ENCODE data around the gene ORM1. TPM values are rescaled to one million over a fixed set of nuclear protein-coding genes. Genes with fewer than 3 reads are reported as not detected.
A peak's percentile ranks its signal among the peaks of the same experiment; 100 is the strongest.
"Not testable (repeated sequence)": the region's sequence is repeated elsewhere in the genome, so short reads cannot be mapped to it uniquely, and the experiment has no call there.

ORM1 gene
- total RNA-seq, 1 experiment from 2014 or later: 4.4 TPM

- Histone ChIP-seq H2AK5ac (ENCODE audit: insufficient read length, low read length) (no peak overlapping the region), H3K23me2 (ENCODE audit: insufficient read length, low read depth, low read length, poor library complexity, severe bottlenecking) (no peaks in the 10 kb centered on the region), H3T11ph (ENCODE audit: low read length) (no peak overlapping the region), H2BK5ac (ENCODE audit: insufficient read length, low read length) (no peak overlapping the region), H3K23ac (ENCODE audit: insufficient read length, low read depth, low read length) (no peak overlapping the region), H3K4ac (ENCODE audit: low read depth, low read length) (no peak overlapping the region), H4K91ac (ENCODE audit: insufficient read length, low read depth, low read length) (no peak overlapping the region), H4K5ac (ENCODE audit: insufficient read length, low read depth, low read length) (no peak overlapping the region), H3K27ac (ENCODE audit: insufficient read length, low read depth, low read length) (no peak overlapping the region), H3K14ac (ENCODE audit: insufficient read depth, low read length) (no peak overlapping the region; the same call in 1 of the 2 replicates), H3K79me2 (ENCODE audit: insufficient read depth, low read length) (no peaks in the 10 kb centered on the region), H2BK12ac (ENCODE audit: insufficient read length, low read depth, low read length) (no peak overlapping the region), H2AFZ (ENCODE audit: low read length) (no peak overlapping the region), H2BK120ac (ENCODE audit: low read depth, low read length, poor library complexity, severe bottlenecking) (no peak overlapping the region), H4K20me1 (ENCODE audit: control insufficient read depth, insufficient read depth, insufficient read length) (no peaks in the 10 kb centered on the region), H3K9me3 (ENCODE audit: control insufficient read depth, low read depth, low read length) (no peaks in the 10 kb centered on the region), H2BK20ac (ENCODE audit: low read depth, low read length, poor library complexity, severe bottlenecking) (no peak overlapping the region), H4K8ac (replicated peaks; ENCODE audit: insufficient read length, low read depth, low read length) (no peak overlapping the region), H3K9ac (ENCODE audit: extremely low read depth, insufficient read length, low read length) (no peak overlapping the region), H3K4me1 (ENCODE audit: insufficient read depth, low read length) (no peaks in the 10 kb centered on the region), H3K79me1 (ENCODE audit: insufficient read depth, low read depth, low read length, poor library complexity, severe bottlenecking) (no peaks in the 10 kb centered on the region), H3K27me3 (ENCODE audit: insufficient read depth, low read length) (no peaks in the 10 kb centered on the region), H3K4me2 (ENCODE audit: insufficient read depth, insufficient read length, low read length) (no peak overlapping the region), H2BK15ac (ENCODE audit: low read depth, low read length) (no peak overlapping the region), H3K18ac (ENCODE audit: insufficient read length, low read depth, low read length) (no peak overlapping the region), H3K56ac (ENCODE audit: insufficient read length, low read depth, low read length) (no peak overlapping the region)
- TF ChIP-seq CTCF (conservative IDR thresholded peaks at IDR 0.05): no peak
- no CpG with 5 or more reads among the region's 8 CpGs for WGBS (ENCODE audit: extremely low coverage, insufficient read length, low lambda C conversion rate)
- Mint-ChIP-seq H3K27ac (no peak overlapping the region), H3K4me3 (no peak overlapping the region), H3K36me3 (ENCODE audit: insufficient read depth in 1 of 3, low read depth in 3 of 3) (no peaks in the 10 kb centered on the region), H3K9me3 (no peaks in the 10 kb centered on the region), H3K27me3 (ENCODE audit: low read depth) (no peaks in the 10 kb centered on the region), H3K4me1 (no peaks in the 10 kb centered on the region)
- peak; percentile 47 for DNase-seq
Measured at GRCh38 chr9:114324492-114324891, 1.6 kb downstream of the ORM1 start.

- H2BK12ac ChIP-seq (ENCODE audit: insufficient read length, low read depth, low read length); H3K79me2 ChIP-seq (ENCODE audit: insufficient read depth, low read length); H3K4me3 Mint-ChIP-seq; H3K9me3 ChIP-seq (ENCODE audit: control insufficient read depth, low read depth, low read length); H3K9ac ChIP-seq (ENCODE audit: extremely low read depth, insufficient read length, low read length); H3K27ac ChIP-seq (ENCODE audit: insufficient read length, low read depth, low read length); H3K36me3 Mint-ChIP-seq (ENCODE audit: insufficient read depth in 1 of 3, low read depth in 3 of 3); H3K56ac ChIP-seq (ENCODE audit: insufficient read length, low read depth, low read length); H4K20me1 ChIP-seq (ENCODE audit: control insufficient read depth, insufficient read depth, insufficient read length); H2BK15ac ChIP-seq (ENCODE audit: low read depth, low read length); H3K4me2 ChIP-seq (ENCODE audit: insufficient read depth, insufficient read length, low read length); H2BK20ac ChIP-seq (ENCODE audit: low read depth, low read length, poor library complexity, severe bottlenecking); H4K8ac ChIP-seq (replicated peaks; ENCODE audit: insufficient read length, low read depth, low read length); H3K18ac ChIP-seq (ENCODE audit: insufficient read length, low read depth, low read length); H3K9me3 Mint-ChIP-seq; H4K91ac ChIP-seq (ENCODE audit: insufficient read length, low read depth, low read length); H3K23ac ChIP-seq (ENCODE audit: insufficient read length, low read depth, low read length); H3K14ac ChIP-seq (ENCODE audit: insufficient read depth, low read length); H3T11ph ChIP-seq (ENCODE audit: low read length); H2BK120ac ChIP-seq (ENCODE audit: low read depth, low read length, poor library complexity, severe bottlenecking); H2BK5ac ChIP-seq (ENCODE audit: insufficient read length, low read length); H3K27me3 Mint-ChIP-seq (ENCODE audit: low read depth); H3K79me1 ChIP-seq (ENCODE audit: insufficient read depth, low read depth, low read length, poor library complexity, severe bottlenecking); H2AK5ac ChIP-seq (ENCODE audit: insufficient read length, low read length); H3K4me1 ChIP-seq (ENCODE audit: insufficient read depth, low read length); H3K27me3 ChIP-seq (ENCODE audit: insufficient read depth, low read length); H3K4ac ChIP-seq (ENCODE audit: low read depth, low read length); H3K4me1 Mint-ChIP-seq; H4K5ac ChIP-seq (ENCODE audit: insufficient read length, low read depth, low read length); H3K27ac Mint-ChIP-seq; H3K23me2 ChIP-seq (ENCODE audit: insufficient read length, low read depth, low read length, poor library complexity, severe bottlenecking); H2AFZ ChIP-seq (ENCODE audit: low read length): not testable (repeated sequence)
- no CpG with 5 or more reads among the region's 9 CpGs for WGBS (ENCODE audit: extremely low coverage, insufficient read length, low lambda C conversion rate)
- DNase-seq: peak; percentile 47
Measured at GRCh38 chr9:114324965-114325364, 2.1 kb downstream of the ORM1 start.
